ENCODE measurements around the gene SLC8B1. TPM values are rescaled to one million over a fixed set of nuclear protein-coding genes. Genes with fewer than 3 reads are reported as not detected.

SLC8B1 gene
- total RNA-seq, 1 donor from 2014 or later, result 22.8 TPM

GRCh38 chr12:113295886-113296556 is 38.9 kb downstream of the SLC8B1 start:
- DNase-seq (ENCODE audit: low read depth), result no peak

GRCh38 chr12:113293100-113293499 is 41.8 kb downstream of the SLC8B1 start:
- DNase-seq (ENCODE audit: low read depth), result no peak

- no peak for DNase-seq (ENCODE audit: low read depth)
These were observed 42.4 kb downstream of the SLC8B1 start for GRCh38 chr12:113292547-113292946.

DNA sequence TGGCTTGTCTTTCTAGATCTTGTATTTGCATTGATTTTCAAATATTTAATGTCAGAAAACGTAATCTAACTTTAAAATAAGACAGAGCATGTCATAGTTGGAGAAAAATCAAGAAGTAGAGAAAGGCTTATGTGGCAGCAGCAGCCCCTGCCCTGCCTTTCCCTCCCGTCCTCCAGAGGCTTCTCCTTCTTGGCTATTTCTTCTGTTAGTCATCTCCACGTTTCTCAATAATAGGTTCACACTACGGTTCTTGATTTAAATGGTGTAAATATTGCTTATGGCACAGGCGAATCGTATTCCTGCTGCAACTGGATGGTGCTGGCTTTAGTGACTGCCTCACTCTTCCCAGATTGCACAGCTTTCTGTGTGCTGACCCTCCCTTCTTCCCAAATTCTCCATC is 42.8 kb downstream of the SLC8B1 start:
- peak; percentile 32 for DNase-seq (ENCODE audit: low read depth)

- DNase-seq (ENCODE audit: low read depth), result no peak
These were observed 43.3 kb downstream of the SLC8B1 start for GRCh38 chr12:113291586-113291985.

DNA sequence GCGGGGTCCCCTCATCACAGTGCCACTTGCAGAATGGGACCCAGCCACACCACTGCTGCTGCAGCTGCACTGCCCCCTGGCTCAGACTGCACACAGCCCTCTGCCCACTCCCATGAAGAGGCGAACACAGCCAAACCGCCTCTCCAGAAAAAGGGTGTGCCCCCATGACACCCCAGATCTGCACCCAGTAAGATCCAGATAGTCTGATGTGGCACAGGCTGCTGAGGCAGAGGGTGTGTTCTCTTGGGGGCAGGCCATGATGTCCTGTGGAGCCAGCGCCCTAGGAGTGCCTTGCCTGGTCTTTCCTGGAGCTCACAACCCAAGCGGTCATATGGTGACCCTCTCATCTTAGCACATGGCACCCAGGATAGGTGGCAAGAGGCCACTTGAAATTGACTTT is 44.4 kb downstream of the SLC8B1 start:
- DNase-seq (ENCODE audit: low read depth), result no peak

GRCh38 chr12:113289361-113289760 is 45.5 kb downstream of the SLC8B1 start:
- DNase-seq (ENCODE audit: low read depth), result no peak

- DNase-seq (ENCODE audit: low read depth), result no peak
These were observed 47.0 kb downstream of the SLC8B1 start for GRCh38 chr12:113287899-113288282.

- DNase-seq (ENCODE audit: low read depth), result no peak
These were observed 47.6 kb downstream of the SLC8B1 start for GRCh38 chr12:113287146-113287898.

GRCh38 chr12:113286712-113287111 is 48.2 kb downstream of the SLC8B1 start:
- DNase-seq (ENCODE audit: low read depth), result no peak

GRCh38 chr12:113285679-113286610 is 49.0 kb downstream of the SLC8B1 start:
- no peak for DNase-seq (ENCODE audit: low read depth)

GRCh38 chr12:113284751-113285150 is 50.2 kb downstream of the SLC8B1 start:
- DNase-seq (ENCODE audit: low read depth), result no peak

DNA sequence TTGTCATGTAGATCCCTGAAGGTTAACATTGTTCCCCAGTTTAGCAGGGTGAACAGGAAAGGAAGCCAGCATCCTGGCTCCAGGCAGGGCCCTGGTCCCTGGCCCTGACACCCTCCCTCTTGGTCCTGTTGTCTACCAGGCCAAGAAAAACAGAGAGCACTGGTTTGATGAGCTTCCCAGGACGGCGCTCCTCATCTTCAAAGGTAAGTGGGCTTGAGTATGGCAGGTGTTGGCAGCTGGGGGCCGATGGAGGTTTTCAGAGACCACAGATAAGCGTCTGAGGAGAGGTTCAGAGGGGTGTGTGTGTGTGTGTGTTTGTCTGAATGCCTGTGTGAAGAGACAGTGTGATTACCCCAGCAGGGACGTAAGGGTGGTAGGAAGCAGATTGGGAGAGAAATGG is 56.3 kb downstream of the SLC8B1 start:
- no peak for DNase-seq (ENCODE audit: low read depth)

- no peak for DNase-seq (ENCODE audit: low read depth)
These were observed 56.8 kb downstream of the SLC8B1 start for GRCh38 chr12:113278141-113278540.

DNA sequence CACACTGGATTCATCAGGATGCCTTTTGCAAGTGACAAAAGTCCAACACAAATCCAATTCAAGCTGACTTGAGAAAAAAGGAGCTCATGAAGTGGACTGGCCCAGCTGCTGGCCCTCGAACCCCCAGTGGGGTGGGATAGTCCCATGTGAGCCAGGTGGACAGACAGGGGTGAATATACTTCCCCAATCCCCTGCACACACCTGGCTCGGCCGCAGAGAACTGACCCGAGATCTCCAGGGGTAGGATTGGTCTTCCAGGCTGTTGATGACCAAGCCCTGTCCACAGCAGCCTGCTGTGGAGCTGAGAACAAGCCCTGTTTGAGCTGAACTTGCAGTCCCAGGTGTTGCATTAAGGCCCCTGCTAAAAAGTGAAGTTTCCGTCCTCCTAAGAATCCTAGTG is 57.4 kb downstream of the SLC8B1 start:
- DNase-seq (ENCODE audit: low read depth), result no peak

GRCh38 chr12:113276946-113277500 is 57.9 kb downstream of the SLC8B1 start:
- no peak for DNase-seq (ENCODE audit: low read depth)

- DNase-seq (ENCODE audit: low read depth), result no peak
These were observed 58.6 kb downstream of the SLC8B1 start for GRCh38 chr12:113276306-113276705.

DNA sequence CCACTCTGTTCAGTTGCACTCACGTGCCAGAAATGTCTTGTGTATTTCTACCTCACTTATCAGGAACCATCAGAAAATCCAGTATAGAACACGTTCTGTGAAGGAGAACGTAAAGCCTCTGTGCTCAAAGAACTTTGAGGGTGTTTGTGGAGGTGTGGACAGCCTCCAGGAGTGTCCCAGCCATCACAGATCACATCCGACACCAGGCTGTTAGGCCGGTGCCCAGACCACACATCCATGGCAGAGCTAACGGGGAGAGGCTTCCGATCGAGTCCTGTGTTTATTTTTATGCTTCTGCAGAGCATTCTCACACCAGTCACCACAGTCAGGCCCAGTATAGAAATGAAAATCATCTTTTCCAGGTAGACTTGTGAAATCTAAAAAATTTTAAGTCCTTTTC is 60.1 kb downstream of the SLC8B1 start:
- DNase-seq (ENCODE audit: low read depth), result no peak

DNA sequence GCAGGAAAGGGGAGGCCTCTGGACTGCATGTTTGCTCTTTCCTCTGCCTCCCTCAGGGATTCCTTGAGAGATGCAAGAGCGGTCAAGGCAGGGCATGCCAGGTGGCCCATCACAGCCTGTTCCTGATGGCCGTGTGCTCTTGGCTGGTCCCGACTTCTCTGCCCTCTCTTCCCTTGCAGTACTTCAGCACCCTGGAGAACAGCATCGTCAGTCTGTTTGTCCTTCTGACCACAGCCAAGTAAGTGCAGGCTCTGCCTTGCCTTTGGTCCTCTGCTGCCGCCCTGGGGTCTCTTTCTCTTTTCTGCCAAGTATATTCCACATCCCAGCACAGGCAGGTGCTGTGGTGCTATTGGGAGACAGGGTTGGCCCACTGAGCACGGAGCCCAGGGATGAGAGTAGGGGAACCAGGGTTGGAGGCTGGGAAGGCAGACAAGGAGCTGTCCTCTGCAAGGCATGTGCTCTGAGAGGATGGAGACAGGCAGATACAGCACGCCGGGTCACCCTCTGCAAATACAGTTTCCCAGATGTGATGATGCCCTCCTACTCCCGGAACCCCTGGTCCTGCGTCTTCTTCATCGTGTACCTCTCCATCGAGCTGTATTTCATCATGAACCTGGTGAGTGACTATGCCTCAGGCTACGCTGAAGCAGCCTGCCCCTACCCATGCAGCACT is 61.7 kb downstream of the SLC8B1 start:
- no peak for DNase-seq (ENCODE audit: low read depth)

- peak; percentile 78 for DNase-seq (ENCODE audit: low read depth)
These were observed 62.9 kb downstream of the SLC8B1 start for GRCh38 chr12:113271853-113272561.

- DNase-seq (ENCODE audit: low read depth), result no peak
These were observed 63.5 kb downstream of the SLC8B1 start for GRCh38 chr12:113271466-113271852.

Data from renal cortical epithelial cell (primary cell).